Muscle of back (tissue), 13 donors: ENCODE data around the gene TRIM17. TPM values are rescaled to one million over a fixed set of nuclear protein-coding genes. Genes with fewer than 3 reads are reported as not detected.

Experiments
- DNase-seq, 3 donors: peaks; one replicate each; pipeline versions ENCODE4 v3.0.0 to v3.0.0-alpha.2; 2013
- long read RNA-seq, 9 donors: transcript quantifications; one replicate each; lab custom pipeline, GENCODE V29; 2026
- polyA plus RNA-seq, 10 donors: library from polyadenylated mRNA; unstranded; fragments of 120-200 nt; gene quantifications; one replicate each; pipeline ENCODE4 v1.2.1, GENCODE V29; 2013; ENCODE audit not compliant: insufficient read length in 10 of 10

The TRIM17 gene
- polyA plus RNA-seq, result 1 to 10 TPM in 2 of 10 donors, under 1 TPM in 8; 0.41 to 1.1 (median 0.63) TPM
- long read RNA-seq, donor 1, result 0 reads
- long read RNA-seq, donor 2, result 0 reads
- long read RNA-seq, donor 3, result 0 reads
- long read RNA-seq, donor 4, result 0 reads
- long read RNA-seq, donor 5, result 0 reads
- long read RNA-seq, donor 6, result 0 reads
- long read RNA-seq, donor 7, result 0 reads
- long read RNA-seq, donor 8, result 0 reads
- long read RNA-seq, donor 9, result 0 reads

- peak in 1 of 3 donors; percentile 57 for DNase-seq
Measured at GRCh38 chr1:228416217-228416933, at the start of gene TRIM17. TSS of gene TRIM17 (minus strand) at chr1:228416861. CDS start at chr1:228415072, 1,789 bp downstream.

DNA sequence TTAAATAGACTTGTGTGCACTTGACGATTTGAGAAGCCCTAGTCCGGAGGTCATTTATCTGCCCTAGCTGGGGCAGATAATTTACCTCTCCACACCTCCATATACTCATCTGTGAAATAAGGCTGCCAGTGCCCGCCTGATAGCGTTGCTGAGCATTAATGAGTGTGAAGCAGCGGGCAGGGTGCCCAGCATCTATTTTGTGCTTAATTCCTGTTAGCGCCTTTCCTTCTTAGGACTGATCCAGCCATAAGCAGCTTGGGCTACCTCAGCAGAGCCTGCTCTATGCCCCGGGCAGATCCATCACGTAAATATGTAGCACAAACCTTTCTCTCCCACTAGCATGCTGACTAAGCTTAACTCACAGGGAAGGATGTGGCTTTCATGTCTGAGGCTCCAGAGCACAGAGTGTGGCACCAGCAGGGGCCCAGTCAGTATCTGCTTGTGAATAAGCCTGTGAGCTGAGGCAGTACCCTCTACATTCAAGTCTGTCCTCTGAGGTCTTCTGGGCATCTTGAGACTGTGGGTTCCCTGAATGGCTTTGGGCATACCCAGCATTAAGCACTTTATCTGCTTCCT lies 49.0 kb upstream of the TRIM17 start:
- DNase-seq, result no peak

DNA sequence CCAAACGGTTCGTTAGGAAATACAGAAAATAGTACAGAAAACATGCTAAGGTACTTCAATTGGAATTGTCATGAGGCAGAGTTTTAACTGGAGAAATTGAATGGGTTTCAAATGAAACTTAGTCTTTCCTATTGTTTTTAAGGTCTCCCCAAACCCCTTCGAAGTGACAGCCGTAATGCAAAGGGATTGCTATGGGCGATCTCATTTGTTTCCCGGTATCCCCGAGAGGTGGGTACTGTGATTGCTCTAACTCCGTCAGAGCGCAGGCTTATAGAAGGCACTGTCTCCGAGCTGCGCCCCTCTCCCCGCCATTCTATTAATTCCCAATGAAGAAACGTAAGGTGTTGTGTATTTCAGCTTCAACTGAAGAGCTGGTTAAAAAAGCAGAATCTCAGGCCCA lies 48.5 kb upstream of the TRIM17 start:
- no peak for DNase-seq

GRCh38 chr1:228464487-228464983 lies 47.9 kb upstream of the TRIM17 start:
- peak; percentile 61 to 88 (median 79) for DNase-seq

DNA sequence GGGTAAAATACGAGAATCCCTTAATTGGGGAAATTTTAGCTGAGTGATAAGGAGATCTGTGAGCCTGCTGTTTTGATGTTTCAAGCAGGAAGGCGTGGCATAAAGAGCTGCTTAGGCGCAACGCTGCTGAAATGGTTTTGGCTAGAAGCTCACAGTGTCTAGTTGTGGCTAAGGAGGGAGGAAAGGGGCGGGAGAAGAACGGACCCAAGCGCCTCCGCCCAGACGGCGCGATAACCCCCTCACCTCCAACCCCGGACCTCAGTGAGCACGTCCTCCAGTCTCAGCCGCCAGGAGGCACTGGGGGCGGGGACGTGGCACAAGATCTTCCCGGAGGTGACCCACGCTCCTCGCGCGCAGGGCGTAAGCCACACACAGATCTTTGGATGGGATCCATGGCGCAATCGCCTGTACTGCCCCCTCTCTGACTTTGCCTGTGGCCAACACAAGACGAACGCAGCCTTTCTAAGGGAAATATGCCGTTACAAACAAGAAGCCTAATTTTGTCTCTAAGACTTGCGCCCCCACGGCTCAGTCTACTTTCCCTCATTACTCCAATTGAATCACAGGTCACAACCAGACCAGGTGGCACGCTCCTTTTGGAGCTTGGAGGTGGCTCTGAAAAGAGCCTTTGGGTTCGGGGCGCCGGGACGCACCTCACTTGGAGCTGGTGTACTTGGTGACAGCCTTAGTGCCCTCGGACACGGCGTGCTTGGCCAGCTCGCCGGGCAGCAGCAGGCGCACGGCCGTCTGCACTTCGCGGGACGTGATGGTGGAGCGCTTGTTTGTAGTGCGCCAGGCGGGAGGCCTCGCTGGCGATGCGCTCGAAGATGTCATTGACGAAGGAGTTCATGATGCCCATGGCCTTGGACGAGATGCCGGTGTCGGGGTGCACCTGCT lies 47.1 kb upstream of the TRIM17 start:
- DNase-seq, result peak in 1 of 3 donors; percentile 44

DNA sequence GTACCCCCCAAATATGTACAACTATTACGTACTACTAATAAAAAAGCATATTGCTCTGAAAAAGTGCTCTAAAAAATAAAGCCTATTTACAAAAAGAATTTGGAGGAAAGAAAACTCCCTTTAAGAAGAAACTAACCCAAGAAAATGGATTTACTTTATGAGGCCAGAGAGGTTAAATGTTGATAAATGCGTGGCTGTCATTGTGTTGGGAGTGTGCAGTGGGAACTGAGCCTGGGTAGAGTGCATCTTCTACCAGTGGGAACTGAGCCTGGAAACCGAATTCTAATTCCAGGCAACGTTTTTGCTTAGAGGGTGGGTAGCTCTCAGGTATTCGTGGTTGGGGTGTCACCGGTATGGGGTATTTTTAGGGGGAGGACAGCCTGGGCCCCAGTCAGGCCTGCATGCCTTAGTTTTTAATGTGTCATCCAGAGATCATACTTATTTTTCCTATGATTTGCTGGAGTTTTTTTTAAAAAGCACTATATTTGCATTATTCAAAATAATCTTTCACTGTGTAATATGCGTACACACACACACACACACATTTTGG lies 46.4 kb upstream of the TRIM17 start:
- DNase-seq, result no peak

- no peak for DNase-seq
Measured at GRCh38 chr1:228462560-228462959, 45.9 kb upstream of the TRIM17 start.

DNA sequence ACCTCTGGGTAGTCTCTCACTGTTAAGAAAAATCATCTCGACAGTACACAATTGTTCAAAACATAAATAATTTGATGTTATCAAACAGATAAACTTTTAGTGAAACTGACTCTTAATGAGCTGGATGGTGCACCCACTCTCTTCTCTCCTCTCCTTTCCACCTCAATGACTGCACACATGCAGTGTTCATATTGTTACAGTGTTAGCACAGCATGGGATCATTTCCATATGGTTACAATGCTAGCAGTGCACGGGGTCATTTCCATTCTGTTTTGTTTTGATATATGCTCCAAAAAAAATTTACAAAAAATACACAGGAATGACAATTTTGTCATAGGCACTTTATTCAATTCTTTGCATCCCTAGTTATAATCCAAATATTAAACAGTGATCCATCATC lies 44.2 kb upstream of the TRIM17 start:
- DNase-seq, result no peak

GRCh38 chr1:228459091-228459993 lies 42.7 kb upstream of the TRIM17 start:
- peak; percentile 58 to 83 (median 61) for DNase-seq

GRCh38 chr1:228457396-228458176 lies 40.9 kb upstream of the TRIM17 start:
- peak; percentile 97 to 98 (median 97) for DNase-seq

DNA sequence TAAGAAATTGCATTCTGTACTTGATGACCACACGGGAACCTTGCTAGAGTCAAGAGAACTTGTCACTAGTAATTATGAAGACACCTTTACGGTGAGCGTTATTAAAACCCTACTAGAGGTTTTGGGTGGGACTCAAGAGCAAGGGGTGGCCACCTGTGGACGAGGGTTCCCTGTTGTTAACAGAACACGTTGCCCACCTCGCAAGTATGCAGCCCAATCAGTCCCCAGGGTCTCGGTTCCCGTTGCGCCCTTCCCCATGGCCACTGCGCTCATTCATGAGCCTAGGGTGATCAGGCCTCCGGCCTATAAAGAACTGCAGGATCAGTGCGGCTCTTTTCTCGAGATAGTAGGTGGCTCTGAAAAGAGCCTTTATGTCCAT lies 40.3 kb upstream of the TRIM17 start:
- no peak for DNase-seq

DNA sequence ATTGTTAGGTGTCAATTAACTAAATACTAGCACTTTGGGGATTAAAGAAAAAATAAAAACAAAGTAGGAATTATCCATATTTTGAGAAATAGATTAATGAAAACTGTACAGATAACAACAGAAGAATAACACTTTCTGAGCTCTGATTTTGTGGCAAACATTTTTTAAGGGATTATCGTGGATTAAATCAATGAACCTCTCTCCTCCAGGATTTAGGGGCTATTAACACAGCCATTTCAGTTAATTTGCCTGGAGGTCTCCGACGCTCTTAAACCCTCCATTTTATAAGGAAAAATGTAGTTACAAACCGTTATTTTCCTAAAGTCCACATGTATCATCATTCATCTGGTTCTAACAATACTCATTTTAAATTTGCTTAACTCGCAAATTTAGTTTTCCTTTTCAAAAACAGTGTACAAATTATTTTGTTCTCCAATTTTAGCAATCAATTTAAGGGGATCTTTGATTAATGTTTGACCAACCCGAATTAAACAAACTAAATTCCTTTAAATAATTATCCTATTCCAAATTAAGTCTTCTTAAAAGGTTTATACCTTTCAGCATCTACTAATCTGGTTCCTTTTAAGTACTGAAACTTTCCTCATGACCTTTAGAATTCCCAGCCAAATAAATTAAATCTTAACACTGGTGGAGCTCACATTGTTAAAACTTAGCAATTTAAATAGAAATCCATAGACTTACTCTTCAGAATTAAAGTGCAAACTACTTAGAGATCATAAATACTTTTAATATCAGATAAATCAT lies 39.8 kb upstream of the TRIM17 start:
- DNase-seq, result no peak

DNA sequence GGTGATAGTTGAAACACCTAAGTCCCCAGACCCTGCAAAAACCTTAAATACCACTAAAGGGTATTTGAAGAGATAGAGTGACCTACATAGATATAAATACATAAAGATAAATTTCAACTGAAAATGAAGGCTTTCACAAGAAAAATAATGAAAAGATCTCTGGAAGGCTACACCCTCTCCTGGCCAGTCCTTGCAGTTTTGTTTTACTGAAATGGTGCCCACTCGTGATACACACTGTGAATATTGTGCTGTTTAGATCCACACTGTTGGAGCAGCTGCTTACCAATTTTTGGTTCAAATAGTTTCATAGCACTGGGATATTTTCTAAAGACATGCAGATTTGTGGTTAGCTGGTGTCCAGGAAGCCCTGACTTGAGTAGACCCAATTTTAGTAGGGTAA lies 39.1 kb upstream of the TRIM17 start:
- no peak for DNase-seq

- no peak for DNase-seq
Measured at GRCh38 chr1:228454238-228454637, 37.6 kb upstream of the TRIM17 start.

DNA sequence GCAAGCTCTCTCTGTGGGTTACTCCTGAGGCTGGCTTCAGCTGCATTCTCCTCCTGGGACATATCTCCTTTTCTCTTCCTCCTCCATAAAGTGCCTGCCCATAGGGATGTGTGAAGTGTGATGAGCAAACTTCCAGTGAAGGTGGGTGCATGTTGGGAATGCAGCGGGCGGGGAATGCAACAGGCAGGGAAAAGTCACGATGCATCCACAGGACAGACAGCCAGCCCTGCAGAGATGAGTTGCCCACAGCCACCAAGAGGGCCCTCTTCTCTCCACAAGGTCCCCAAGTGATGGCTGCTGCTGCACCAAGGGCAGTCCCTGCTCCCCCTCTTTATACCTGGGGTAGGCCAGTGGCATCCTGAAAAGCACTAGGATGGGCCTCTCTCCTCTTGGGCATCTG lies 37.0 kb upstream of the TRIM17 start:
- no peak for DNase-seq

DNA sequence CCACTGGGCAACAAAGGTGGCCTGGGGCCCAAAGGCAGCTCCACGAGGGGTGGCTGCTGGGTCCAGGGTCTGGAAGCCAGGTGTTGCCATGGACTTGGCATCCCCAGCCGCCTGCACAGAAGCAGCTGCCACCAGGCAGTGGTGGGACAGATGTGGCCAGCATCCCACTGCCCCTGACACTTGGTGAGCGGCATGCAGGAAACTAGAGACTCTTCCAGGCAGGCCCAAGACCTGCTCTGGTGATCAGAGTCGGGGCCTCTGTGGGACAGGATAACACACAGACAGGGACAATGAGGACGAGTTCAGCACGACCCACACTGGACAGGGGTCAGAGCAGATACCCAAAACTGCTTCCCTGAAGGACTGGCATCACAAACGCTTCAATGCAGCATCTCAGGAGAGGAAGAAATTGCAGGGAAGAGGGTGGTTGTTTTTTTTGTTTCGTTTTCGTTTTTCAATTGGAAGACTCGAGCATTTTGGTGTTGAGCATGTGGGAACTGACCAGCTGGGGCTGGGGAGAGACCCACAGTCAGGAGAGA lies 36.4 kb upstream of the TRIM17 start:
- no peak for DNase-seq

DNA sequence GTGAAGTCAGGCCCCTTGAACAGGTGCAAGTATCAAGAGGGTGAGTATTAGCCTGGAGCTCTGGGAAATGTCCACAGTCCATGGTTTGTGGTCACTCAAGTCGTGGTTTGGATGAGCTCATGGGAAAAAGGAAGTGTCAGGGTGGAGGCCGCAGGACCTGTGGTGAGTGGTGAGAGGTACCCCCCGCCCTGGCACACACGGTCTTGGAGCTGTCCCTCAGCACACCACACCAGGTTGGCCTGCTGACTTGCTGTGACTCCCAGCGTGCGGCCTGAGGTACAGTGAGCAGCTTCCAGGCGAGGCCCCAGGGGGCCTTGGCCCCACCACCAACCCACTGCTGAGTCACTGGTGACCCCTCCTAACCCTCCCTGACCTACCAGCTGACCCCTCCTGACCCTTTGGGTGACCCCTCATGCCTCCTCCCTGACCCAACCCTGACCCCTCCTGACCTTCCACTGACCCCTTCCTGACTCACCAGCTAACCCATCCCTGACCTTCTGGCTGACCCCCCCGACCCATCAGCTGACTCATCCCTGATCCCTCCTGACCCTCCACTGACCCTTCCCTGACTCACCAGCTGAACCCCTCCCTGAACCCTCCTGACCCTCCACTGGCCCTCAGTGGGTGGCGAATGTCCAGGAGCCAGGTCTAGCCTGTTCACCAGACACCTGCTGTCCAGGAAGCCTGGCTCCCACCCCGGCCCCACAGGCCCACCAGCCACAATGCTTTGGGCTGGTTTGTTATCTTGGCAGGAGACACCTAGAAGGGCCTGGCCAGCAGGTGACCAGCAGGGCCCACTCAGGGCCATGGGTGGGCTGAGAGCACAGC lies 35.7 kb upstream of the TRIM17 start:
- DNase-seq, result no peak

DNA sequence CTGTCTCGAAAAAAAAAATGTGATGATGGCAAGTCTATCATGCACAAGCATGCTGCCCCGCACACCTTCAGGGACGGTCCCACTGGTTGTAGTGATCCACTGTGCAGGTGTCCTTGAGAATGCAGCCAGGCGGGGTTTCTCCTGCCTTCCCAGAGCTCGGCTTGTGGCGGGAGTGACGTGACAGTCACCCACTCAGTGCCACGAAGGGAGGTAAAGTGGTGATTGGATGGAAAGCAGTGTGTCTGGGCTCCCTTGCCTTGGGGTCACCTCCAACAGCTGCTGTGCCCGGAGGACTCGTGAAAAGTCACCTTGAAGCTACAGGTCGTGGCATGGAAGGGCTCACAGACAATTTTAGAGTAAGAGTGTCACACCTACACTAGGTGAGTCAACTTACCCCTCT lies 33.5 kb upstream of the TRIM17 start:
- DNase-seq, result no peak
